Activated CD4-positive, alpha-beta T cell treated with anti-CD3 and anti-CD28 coated beads for 4 hours (primary cell): Measurements from ENCODE around the gene PLXNA4.

Source experiments
- DNase-seq, 2 donors: peaks; one replicate each; pipeline ENCODE4 v3.0.0-alpha.2; 2020

The PLXNA4 gene

DNA sequence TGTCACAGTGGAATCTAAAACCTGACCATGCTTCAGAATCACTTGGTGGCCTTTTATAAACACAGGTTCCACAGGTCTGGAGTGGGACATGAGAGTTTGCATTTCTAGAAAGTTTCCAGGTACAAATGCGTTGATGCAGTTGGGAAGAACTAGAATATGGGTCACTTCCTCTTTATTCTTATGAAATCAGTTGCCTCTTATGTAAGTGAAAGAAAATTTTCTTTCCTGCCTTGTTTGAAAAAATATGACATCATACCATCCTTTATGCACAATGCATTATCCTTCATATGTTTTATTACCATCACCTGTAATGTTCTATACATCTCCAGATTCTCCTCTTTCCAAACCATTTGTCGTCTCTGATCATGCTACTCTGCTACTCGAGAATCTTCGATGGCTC is 44.0 kb downstream of the PLXNA4 start:
- no peak for DNase-seq

DNA sequence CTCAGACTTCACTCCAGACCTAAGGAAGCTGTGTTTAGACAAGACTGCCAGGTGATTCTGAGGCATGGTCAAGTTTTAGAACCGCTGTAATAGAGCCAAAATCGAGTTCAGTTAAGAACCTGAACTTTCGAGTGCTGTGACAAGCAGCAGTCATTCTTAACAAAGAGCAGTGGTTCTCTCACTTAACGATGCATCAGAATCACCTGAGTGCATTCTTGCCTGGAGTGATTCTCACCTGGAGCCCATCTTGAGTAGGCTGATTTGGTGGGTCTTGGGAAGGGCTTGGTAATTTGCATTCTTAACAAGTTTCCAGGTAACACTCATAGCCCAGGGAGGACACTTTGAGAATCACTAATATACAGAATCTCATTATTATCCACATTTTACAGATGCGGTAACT is 44.7 kb downstream of the PLXNA4 start:
- no peak for DNase-seq

- no peak for DNase-seq
Observed at GRCh38 chr7:132528695-132529094, 47.6 kb downstream of the PLXNA4 start.

GRCh38 chr7:132527467-132528410 is 48.5 kb downstream of the PLXNA4 start:
- DNase-seq: no peak

GRCh38 chr7:132526111-132526740 is 50.0 kb downstream of the PLXNA4 start:
- DNase-seq: no peak

DNA sequence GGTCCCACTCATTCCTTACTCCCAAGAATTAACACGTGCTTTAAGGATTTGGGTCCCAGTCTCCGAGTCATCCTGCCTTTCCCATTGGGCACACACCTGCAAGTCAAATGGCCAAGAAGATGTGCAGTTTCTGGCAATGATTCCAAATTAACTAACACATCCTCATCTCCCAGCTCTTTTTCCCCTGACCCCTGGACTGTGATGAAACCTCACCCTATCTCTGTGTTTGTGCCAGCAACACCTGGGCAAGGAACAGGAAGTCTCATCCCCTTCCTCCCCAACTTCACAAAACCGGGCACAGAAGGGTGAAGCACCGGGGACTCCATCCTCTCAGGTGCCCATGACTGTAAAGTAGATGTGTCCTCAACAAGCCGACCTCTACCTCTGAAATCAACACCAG is 54.8 kb downstream of the PLXNA4 start:
- DNase-seq: no peak

- DNase-seq: no peak
Observed at GRCh38 chr7:132520591-132521280, 55.5 kb downstream of the PLXNA4 start.

DNA sequence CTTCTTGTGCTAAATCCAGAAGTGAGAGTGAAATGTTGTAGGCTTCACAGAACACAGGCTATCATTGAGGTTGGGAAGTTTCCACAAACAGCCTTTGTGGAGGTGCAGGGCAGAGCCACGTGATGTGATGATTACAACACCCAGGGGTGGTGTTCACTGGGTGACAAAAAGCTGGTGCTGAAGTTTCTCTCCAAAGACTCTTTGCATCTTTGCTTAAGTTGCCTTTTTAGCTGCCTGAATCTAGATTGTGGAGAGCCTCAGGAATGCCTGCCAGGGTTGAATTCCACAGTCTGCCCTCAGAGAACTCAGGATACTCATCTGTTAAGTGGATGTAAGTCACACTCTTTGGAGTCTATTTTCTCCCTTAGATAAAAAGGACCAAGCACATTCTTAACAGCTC is 56.3 kb downstream of the PLXNA4 start:
- DNase-seq: no peak

DNA sequence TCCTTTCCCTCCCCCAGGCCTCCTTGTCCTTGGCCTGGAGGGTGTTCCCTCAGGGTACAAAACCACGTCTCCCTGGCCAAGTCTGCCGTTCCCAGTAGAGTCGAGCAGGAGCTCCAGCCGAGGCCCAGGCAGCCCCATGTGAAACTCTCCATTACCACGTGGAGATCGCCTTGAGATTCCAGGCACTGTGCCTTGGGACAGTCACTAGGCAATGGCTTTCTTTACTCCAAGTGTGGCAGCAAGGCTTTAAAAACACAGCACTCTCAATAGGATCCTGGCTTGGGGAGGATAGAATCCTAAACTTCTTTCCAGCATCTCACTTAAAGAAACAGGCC is 57.5 kb downstream of the PLXNA4 start:
- no peak for DNase-seq

- no peak for DNase-seq
Observed at GRCh38 chr7:132518102-132518838, 58.0 kb downstream of the PLXNA4 start.

- no peak for DNase-seq
Observed at GRCh38 chr7:132516042-132516840, 60.0 kb downstream of the PLXNA4 start.

GRCh38 chr7:132515181-132515580 is 61.1 kb downstream of the PLXNA4 start:
- no peak for DNase-seq

DNA sequence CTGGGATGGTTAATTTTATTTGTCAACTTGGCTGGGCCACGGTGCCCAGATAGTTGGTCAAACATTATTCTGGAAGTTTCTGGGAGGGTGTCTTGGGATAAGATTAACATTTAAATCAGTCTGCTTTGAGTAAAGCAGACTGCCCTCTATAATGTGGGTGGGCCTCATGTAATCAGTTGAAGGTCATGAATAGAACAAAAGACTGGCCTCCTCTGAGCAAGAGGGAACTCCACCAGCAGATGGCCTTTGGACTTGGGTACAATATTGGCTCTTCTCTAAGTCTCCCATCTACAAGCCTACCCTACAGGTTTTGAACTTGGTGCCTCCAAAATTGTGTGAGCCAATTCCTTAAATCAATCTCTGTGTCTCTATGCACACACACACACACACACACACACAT is 61.8 kb downstream of the PLXNA4 start:
- no peak for DNase-seq

DNA sequence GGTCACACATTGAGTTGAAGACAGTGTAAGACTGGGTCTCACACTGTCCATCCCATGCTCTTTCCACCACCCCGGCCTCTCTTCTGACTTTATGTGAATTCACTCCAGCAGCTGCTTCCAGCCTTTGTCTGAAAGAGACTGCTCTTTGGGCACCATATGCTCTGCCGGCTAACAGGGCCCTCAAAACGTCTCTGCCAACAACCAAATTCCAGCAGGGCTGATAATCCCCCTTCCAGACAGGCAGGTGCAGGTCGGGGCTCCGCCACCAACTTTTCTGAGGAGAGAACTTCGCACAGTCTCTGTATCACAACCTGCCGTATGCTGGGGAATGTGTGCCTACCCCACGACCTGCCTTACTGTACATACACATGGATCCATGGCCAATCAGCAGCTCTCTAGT is 64.3 kb downstream of the PLXNA4 start:
- DNase-seq: no peak

DNA sequence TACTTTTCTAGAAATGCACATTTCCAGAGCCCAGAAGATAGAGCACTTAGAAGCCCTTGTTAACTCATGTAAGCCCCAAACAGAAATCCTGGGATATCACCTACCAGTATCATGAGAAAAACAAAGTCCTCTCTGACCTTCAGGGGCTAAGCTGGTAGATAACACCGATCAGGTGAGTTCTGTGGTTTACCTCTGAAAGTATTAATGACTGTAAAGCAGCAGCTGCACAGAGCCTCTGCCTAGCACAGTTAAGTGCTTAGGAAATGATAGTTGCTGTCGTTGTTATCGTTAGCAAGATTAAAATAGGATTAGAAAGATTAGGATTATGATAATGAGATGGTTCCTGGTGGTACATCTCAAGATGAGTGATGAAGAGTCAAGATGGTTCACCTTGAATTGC is 64.9 kb downstream of the PLXNA4 start:
- DNase-seq: no peak

DNA sequence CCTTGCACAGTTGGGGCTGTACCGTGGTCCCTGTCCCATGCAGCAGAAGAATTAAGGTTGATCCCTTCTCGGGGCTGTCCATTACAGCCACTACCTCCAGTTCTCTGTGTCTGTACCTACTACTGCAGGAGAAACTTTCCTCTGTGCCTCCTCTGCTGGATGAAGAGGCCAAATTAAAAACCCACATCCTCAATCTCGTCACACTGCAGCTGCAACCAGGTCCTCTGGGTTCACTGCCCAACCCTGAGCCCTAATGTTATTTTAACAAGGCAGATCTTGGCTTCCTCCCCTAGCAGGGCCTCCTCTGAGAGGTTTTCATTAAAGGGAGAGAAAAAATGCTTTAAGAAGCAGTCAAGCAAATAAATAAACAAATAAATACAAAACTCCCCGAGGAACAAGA is 66.6 kb downstream of the PLXNA4 start:
- DNase-seq: no peak

GRCh38 chr7:132508724-132509353 is 67.4 kb downstream of the PLXNA4 start:
- no peak for DNase-seq

- no peak for DNase-seq
Observed at GRCh38 chr7:132504852-132505251, 71.4 kb downstream of the PLXNA4 start.

DNA sequence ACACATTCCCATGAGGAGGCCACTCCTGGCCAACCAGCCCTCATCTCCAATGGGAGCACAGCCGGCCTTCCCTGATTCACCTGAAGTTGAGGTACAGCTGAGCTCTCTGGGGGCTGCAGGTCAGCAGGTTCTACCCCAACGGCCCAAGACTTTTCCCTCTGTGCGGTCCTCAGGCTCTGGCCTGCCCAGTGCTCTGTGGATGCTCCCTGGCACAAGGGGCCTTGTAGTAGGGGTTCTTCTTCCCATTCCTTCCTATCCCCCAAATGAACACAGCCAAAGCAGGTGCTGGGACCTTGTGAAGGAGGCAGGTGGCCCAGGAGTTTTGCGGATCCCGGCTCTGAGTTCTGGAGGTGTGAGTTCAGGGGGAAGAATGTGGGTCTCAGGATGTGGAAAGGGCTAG is 72.2 kb downstream of the PLXNA4 start:
- no peak for DNase-seq

- no peak for DNase-seq
Observed at GRCh38 chr7:132503415-132503814, 72.9 kb downstream of the PLXNA4 start.

- no peak for DNase-seq
Observed at GRCh38 chr7:132501956-132502355, 74.3 kb downstream of the PLXNA4 start.
